DOHH2 (cell line): Measurements from ENCODE around the gene TBXA2R.

Experiments
- H3F3A ChIP-seq: fragments of 200-600 bp; sonication (generic), shearing (Covaris generic); 2 replicates; pipeline ENCODE4 v1.6.0; 2016; ENCODE audit warnings: antibody characterized with exemption, mild to moderate bottlenecking; ENCODE audit not compliant: control insufficient read depth, insufficient read depth
- H3K27ac ChIP-seq: fragments of 200-600 bp; sonication (generic); 2 replicates; pipeline ENCODE4 v1.5.1; 2014; ENCODE audit warnings: low read depth, mild to moderate bottlenecking, low read length, moderate library complexity
- H3K27me3 ChIP-seq: fragments of 200-600 bp; sonication (generic); 2 replicates; pipeline ENCODE4 v1.6.1; 2014; ENCODE audit warnings: mild to moderate bottlenecking, low read length, mixed read lengths; ENCODE audit not compliant: control insufficient read depth
- H3K36me3 ChIP-seq: fragments of 200-600 bp; sonication (generic); 2 replicates; pipeline ENCODE4 v1.6.1; 2014; ENCODE audit warnings: mild to moderate bottlenecking, low read length, moderate library complexity, mixed read lengths; ENCODE audit not compliant: control insufficient read depth
- H3K4me1 ChIP-seq: fragments of 200-600 bp; sonication (generic); 2 replicates; pipeline ENCODE4 v1.6.1; 2014; ENCODE audit warnings: mild to moderate bottlenecking, low read length, mixed read lengths; ENCODE audit not compliant: control insufficient read depth
- H3K4me2 ChIP-seq: fragments of 200-600 bp; sonication (generic); 2 replicates; pipeline ENCODE4 v1.6.0; 2014; ENCODE audit warnings: mild to moderate bottlenecking, low read length, moderate library complexity
- H3K4me3 ChIP-seq: fragments of 200-600 bp; sonication (generic); 2 replicates; pipeline ENCODE4 v1.5.1; 2014; ENCODE audit warnings: mild to moderate bottlenecking, low read length, mixed read lengths
- H3K79me2 ChIP-seq: fragments of 200-600 bp; sonication (generic); 2 replicates; pipeline ENCODE4 v1.6.1; 2014; ENCODE audit warnings: mild to moderate bottlenecking, low read length, mixed read lengths; ENCODE audit not compliant: control insufficient read depth
- H3K9me2 ChIP-seq: fragments of 200-600 bp; sonication (generic); replicated peaks from 2 replicates; pipeline ENCODE4 v1.6.1; 2014; ENCODE audit warnings: mild to moderate bottlenecking, low read length, mixed read lengths; ENCODE audit not compliant: control insufficient read depth
- H3K9me3 ChIP-seq: fragments of 200-600 bp; sonication (generic); 2 replicates; pipeline ENCODE4 v1.6.1; 2014; ENCODE audit warnings: antibody characterized with exemption, low read length, mixed read lengths; ENCODE audit not compliant: control insufficient read depth, insufficient read depth
- H4K20me1 ChIP-seq: fragments of 200-600 bp; sonication (generic); 2 replicates; pipeline ENCODE4 v1.6.0; 2014; ENCODE audit warnings: low read depth, mild to moderate bottlenecking, antibody characterized with exemption, low read length, moderate library complexity; ENCODE audit not compliant: control insufficient read depth, insufficient read depth
- CTCF ChIP-seq: fragments of 200-600 bp; sonication (generic); IDR thresholded peaks from one replicate; pipeline ENCODE4 v1.5.1; 2014; ENCODE audit warnings: antibody characterized with exemption, mild to moderate bottlenecking, low read depth, low read length; ENCODE audit not compliant: poor library complexity, severe bottlenecking
- EZH2phosphoT487 ChIP-seq: fragments of 200-600 bp; sonication (generic); IDR thresholded peaks from 2 replicates; pipeline ENCODE4 v1.6.1; 2017; ENCODE audit warnings: borderline replicate concordance, mild to moderate bottlenecking, antibody characterized with exemption, low read length, moderate library complexity, mixed read lengths

The TBXA2R gene

GRCh38 chr19:3563709-3564524 lies 42.8 kb downstream of the TBXA2R start:
- TF ChIP-seq EZH2phosphoT487 = no peak
- no peaks in the 10 kb centered on the region for H3K79me2 ChIP-seq

DNA sequence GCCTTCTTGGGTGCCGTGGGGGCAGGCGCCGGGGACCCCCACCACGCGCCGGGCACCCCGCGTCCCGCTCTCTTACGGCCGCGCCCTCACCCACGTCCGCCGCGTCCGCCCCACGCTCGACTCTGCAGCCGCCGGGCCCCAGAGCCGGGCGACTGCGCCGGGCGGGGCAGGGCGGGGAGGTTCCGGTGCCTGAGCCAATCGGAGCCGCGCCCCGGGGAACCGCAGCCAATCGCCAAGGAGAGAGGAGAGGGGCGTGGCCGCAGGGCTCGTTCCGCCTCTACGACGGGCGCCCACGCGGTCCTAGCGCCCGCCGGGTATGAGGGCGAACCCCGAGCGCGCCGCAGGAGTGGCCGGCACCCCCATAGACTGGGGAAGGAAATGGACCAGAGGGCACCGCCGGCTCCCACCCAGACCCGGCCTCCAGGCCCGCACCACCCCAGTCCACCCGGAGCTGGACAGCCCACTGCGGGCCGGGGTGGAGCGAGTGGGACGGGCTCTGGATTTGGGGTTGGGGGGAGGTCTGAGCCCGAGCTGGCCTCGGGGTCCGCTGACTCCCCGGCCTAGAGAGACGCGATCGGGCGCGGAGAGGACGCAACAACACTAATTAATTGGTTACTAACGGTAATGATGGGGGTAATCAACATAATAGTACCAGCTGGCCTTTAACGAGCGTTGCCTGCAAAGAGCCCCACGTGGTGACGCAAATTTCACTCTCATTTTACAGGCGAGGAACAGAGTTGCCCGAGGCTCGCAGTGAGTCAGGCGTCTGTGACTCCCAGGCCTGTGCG lies 49.0 kb downstream of the TBXA2R start, which contains the start of gene MFSD12:
Gene MFSD12, minus strand, starts transcription at position 126 of the 788 bp plus-strand sequence. CDS start 183 bp downstream, outside the sequence.
- H3F3A ChIP-seq = peaks cover 15% of the 10 kb centered on the region
- H3K27ac ChIP-seq = peak within 1 kb of the TSS; percentile 27
- H3K9me3 ChIP-seq = no peaks in the 10 kb centered on the region
- H3K79me2 ChIP-seq = peaks cover 40% of the 10 kb centered on the region
- peak within 1 kb of the TSS; percentile 95 for H3K4me2 ChIP-seq
- H3K27me3 ChIP-seq = no peaks in the 10 kb centered on the region
- H3K4me1 ChIP-seq = peaks cover 61% of the 10 kb centered on the region
- no peaks in the 10 kb centered on the region for H3K9me2 ChIP-seq
- peaks cover 4% of the 10 kb centered on the region; the same call in 1 of the 2 replicates for H3K36me3 ChIP-seq
- H3K4me3 ChIP-seq = peak within 1 kb of the TSS; percentile 97
- TF ChIP-seq CTCF (no peak), EZH2phosphoT487 (no peak)
- no peaks in the 10 kb centered on the region; the same call in 1 of the 2 replicates for H4K20me1 ChIP-seq

More at GRCh38 chr19:3563709-3564524, 42.8 kb downstream of the TBXA2R start:
- Histone ChIP-seq H3K4me1 (peaks cover 10% of the 10 kb centered on the region), H3K9me3 (no peaks in the 10 kb centered on the region), H4K20me1 (no peaks in the 10 kb centered on the region), H3K27ac (no peak overlapping the region), H3K4me3 (no peak overlapping the region), H3K9me2 (no peaks in the 10 kb centered on the region), H3K4me2 (no peak overlapping the region), H3K27me3 (no peaks in the 10 kb centered on the region), H3F3A (no peaks in the 10 kb centered on the region), H3K36me3 (no peaks in the 10 kb centered on the region)

- Histone ChIP-seq H4K20me1 (no peaks in the 10 kb centered on the region; the same call in 1 of the 2 replicates), H3K9me3 (no peaks in the 10 kb centered on the region), H3K4me2 (peak overlapping the region; percentile 95), H3K27ac (peak overlapping the region; percentile 27), H3K27me3 (no peaks in the 10 kb centered on the region), H3K79me2 (peaks cover 43% of the 10 kb centered on the region), H3K9me2 (no peaks in the 10 kb centered on the region), H3K4me1 (peaks cover 65% of the 10 kb centered on the region), H3F3A (peaks cover 17% of the 10 kb centered on the region), H3K4me3 (peak overlapping the region; percentile 97), H3K36me3 (peaks cover 4% of the 10 kb centered on the region; the same call in 1 of the 2 replicates)
- TF ChIP-seq CTCF (peak; percentile 16), EZH2phosphoT487 (no peak)
Measured at GRCh38 chr19:3556978-3557460, 49.7 kb downstream of the TBXA2R start.
